Mucosa of descending colon (tissue), 3 donors: ENCODE data around the gene OCA2. TPM values are rescaled to one million over a fixed set of nuclear protein-coding genes. Genes with fewer than 3 reads are reported as not detected.

Source experiments
- ATAC-seq: fragments of 200-7000 bp; cut with Tn5 transposase; one replicate; pipeline ENCODE4 v1.9.1; 2020; ENCODE audit warnings: mild to moderate bottlenecking, moderate library complexity
- DNase-seq, 3 donors: peaks; one replicate each; pipeline ENCODE4 v3.0.0-alpha.2; 2020
- H3K36me3 ChIP-seq: fragments of 200-600 bp; one replicate; pipeline ENCODE4 v1.8.0; 2021; ENCODE audit warnings: low read depth, mild to moderate bottlenecking
- H3K4me1 ChIP-seq: fragments of 200-600 bp; one replicate; pipeline ENCODE4 v1.8.0; 2021; ENCODE audit warnings: low read depth, mild to moderate bottlenecking
- H3K4me3 ChIP-seq: fragments of 200-600 bp; one replicate; pipeline ENCODE4 v1.8.0; 2021; ENCODE audit warnings: mild to moderate bottlenecking
- H3K9me3 ChIP-seq: fragments of 200-600 bp; one replicate; pipeline ENCODE4 v1.8.0; 2021; ENCODE audit warnings: mild to moderate bottlenecking
- CTCF ChIP-seq: fragments of 200-600 bp; IDR thresholded peaks from one replicate; pipeline ENCODE4 v1.8.0; 2022; ENCODE audit warnings: antibody characterized with exemption, mild to moderate bottlenecking
- intact Hi-C, 2 donors: fragments of 100-400 bp; cut with DNase I in 1 of 2; cut with micrococcal nuclease in 1 of 2; formaldehyde crosslinking; loops; one replicate each; pipeline versions ENCODE4 v1.11.0 to v1.11.1; 2022; cut with DNase I, micrococcal nuclease
- total RNA-seq, 3 donors: library from RNA; stranded (reverse); fragmentation: NEBNext Ultra II Directional in 2 of 3; extraction: Animal tissue kit (Norgen Biotek cat#: 25700) in 2 of 3; gene quantifications; one replicate each; pipeline versions ENCODE4 v1.2.1 to v1.2.4, GENCODE V29; 2021 to 2023
- donor health status: DM: no; HTN: no; CAD: no; lungs with moderate emphysema.
- donor health status: DM: no; HTN: no; CAD: no.
- donor health status: DM: no; HTN: yes; CAD: no.

The OCA2 gene
- total RNA-seq, 3 donors from 2014 or later: 0.22 to 0.32 TPM; not detected in 1

GRCh38 chr15:28018291-28019044 is 80.6 kb downstream of the OCA2 start:
- DNase-seq: no peak
- TF ChIP-seq CTCF: no peak
- Histone ChIP-seq H3K36me3 (no peaks in the 10 kb centered on the region), H3K4me3 (no peak overlapping the region), H3K4me1 (no peaks in the 10 kb centered on the region), H3K9me3 (no peaks in the 10 kb centered on the region)
- ATAC-seq: no peak
- intact Hi-C loops: no loop called here

GRCh38 chr15:28017423-28017924 is 81.6 kb downstream of the OCA2 start:
- no peak for TF ChIP-seq CTCF
- Histone ChIP-seq H3K9me3 (no peaks in the 10 kb centered on the region), H3K4me3 (no peak overlapping the region), H3K36me3 (no peaks in the 10 kb centered on the region), H3K4me1 (no peaks in the 10 kb centered on the region)
- intact Hi-C loops: no loop called here
- no peak for ATAC-seq
- no peak for DNase-seq

- H3K36me3 ChIP-seq: no peaks in the 10 kb centered on the region
- H3K4me1 ChIP-seq: no peaks in the 10 kb centered on the region
- no peak for ATAC-seq
- no peak for TF ChIP-seq CTCF
- no peak overlapping the region for H3K4me3 ChIP-seq
- H3K9me3 ChIP-seq: no peaks in the 10 kb centered on the region
- DNase-seq: no peak
- intact Hi-C loops: no loop called here
Observed at GRCh38 chr15:28015855-28016254, 83.3 kb downstream of the OCA2 start.

- no peak for DNase-seq
- H3K4me3 ChIP-seq: no peak overlapping the region
- no peak for ATAC-seq
- no peaks in the 10 kb centered on the region for H3K4me1 ChIP-seq
- H3K36me3 ChIP-seq: no peaks in the 10 kb centered on the region
- H3K9me3 ChIP-seq: no peaks in the 10 kb centered on the region
- TF ChIP-seq CTCF: no peak
- intact Hi-C loops: no loop called here
Observed at GRCh38 chr15:28014623-28015200, 84.4 kb downstream of the OCA2 start.

GRCh38 chr15:28013976-28014375 is 85.1 kb downstream of the OCA2 start:
- Histone ChIP-seq H3K4me1 (no peaks in the 10 kb centered on the region), H3K9me3 (no peaks in the 10 kb centered on the region), H3K4me3 (no peak overlapping the region), H3K36me3 (no peaks in the 10 kb centered on the region)
- DNase-seq (no peak), ATAC-seq (no peak)
- TF ChIP-seq CTCF: no peak
- intact Hi-C loops: no loop called here
